SHP77 (cell line): Measurements from ENCODE around the gene MRPL14.
A peak's percentile ranks its signal among the peaks of the same experiment; 100 is the strongest.
"Not testable (repeated sequence)": the region's sequence is repeated elsewhere in the genome, so short reads cannot be mapped to it uniquely, and the experiment has no call there.

ENCODE experiments used
- DNase-seq, 2 experiments: peaks; one replicate each; lab custom pipeline; 2025; lab: John Stamatoyannopoulos, UW

MRPL14 gene

GRCh38 chr6:44149369-44150012, 22.2 kb upstream of the MRPL14 start:
- no peak for DNase-seq

- DNase-seq, result no peak
These were observed 21.1 kb upstream of the MRPL14 start for GRCh38 chr6:44148306-44148705.

- DNase-seq, result no peak
These were observed 20.0 kb upstream of the MRPL14 start for GRCh38 chr6:44147256-44147655.

- DNase-seq, result no peak
These were observed 19.4 kb upstream of the MRPL14 start for GRCh38 chr6:44146685-44147084.

GRCh38 chr6:44145839-44146238, 18.6 kb upstream of the MRPL14 start:
- DNase-seq, result no peak

GRCh38 chr6:44144536-44144935, 17.3 kb upstream of the MRPL14 start:
- DNase-seq, result not testable (repeated sequence)

GRCh38 chr6:44143731-44144130, 16.5 kb upstream of the MRPL14 start:
- no peak for DNase-seq

- DNase-seq, result no peak
These were observed 15.6 kb upstream of the MRPL14 start for GRCh38 chr6:44142835-44143234.

- DNase-seq, result no peak
These were observed 12.1 kb upstream of the MRPL14 start for GRCh38 chr6:44139351-44139743.

- DNase-seq, result no peak
These were observed 11.6 kb upstream of the MRPL14 start for GRCh38 chr6:44138717-44139350.

GRCh38 chr6:44135875-44136274, 8.6 kb upstream of the MRPL14 start:
- DNase-seq, result no peak

- DNase-seq, result no peak
These were observed 8.0 kb upstream of the MRPL14 start for GRCh38 chr6:44135173-44135758.

- DNase-seq, result no peak
These were observed 6.9 kb upstream of the MRPL14 start for GRCh38 chr6:44133981-44134711.

- peak; percentile 31 to 57 for DNase-seq
These were observed 6.0 kb upstream of the MRPL14 start for GRCh38 chr6:44133003-44133931.

- DNase-seq, result no peak
These were observed 5.2 kb upstream of the MRPL14 start for GRCh38 chr6:44132476-44132875.

- DNase-seq, result no peak
These were observed 4.6 kb upstream of the MRPL14 start for GRCh38 chr6:44131892-44132291.

GRCh38 chr6:44129841-44130322, 2.6 kb upstream of the MRPL14 start:
- no peak for DNase-seq

- DNase-seq, result peak; percentile 6 to 18
These were observed 1.0 kb upstream of the MRPL14 start for GRCh38 chr6:44128020-44128917.

GRCh38 chr6:44126320-44127149, 717 bp downstream of the MRPL14 start:
- DNase-seq, result peak in 1 of 2 experiments; percentile 16

- DNase-seq, result no peak
These were observed 3.7 kb downstream of the MRPL14 start for GRCh38 chr6:44123544-44123943.
